Measurements from ENCODE around the gene USH2A.

DNA sequence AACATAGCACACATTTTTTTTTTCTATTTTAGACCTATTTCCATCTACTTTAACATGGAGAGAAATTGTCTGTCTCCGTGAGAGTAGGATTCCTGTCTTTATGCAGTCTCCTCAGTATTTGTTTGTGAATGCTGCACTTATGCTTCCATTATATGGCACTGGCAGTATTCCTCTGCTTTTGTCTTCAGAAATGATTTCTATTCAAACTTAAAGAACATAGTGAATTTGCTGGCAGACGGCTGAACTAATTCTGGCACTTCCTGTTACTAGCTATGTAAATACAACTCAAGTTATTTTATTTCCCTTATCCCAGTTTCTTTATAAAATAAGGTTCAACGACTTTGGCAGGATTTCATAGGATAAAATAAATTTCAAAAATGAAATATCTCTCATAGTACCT lies 810.9 kb downstream of the USH2A start:
- TF ChIP-seq, protein P1, sequence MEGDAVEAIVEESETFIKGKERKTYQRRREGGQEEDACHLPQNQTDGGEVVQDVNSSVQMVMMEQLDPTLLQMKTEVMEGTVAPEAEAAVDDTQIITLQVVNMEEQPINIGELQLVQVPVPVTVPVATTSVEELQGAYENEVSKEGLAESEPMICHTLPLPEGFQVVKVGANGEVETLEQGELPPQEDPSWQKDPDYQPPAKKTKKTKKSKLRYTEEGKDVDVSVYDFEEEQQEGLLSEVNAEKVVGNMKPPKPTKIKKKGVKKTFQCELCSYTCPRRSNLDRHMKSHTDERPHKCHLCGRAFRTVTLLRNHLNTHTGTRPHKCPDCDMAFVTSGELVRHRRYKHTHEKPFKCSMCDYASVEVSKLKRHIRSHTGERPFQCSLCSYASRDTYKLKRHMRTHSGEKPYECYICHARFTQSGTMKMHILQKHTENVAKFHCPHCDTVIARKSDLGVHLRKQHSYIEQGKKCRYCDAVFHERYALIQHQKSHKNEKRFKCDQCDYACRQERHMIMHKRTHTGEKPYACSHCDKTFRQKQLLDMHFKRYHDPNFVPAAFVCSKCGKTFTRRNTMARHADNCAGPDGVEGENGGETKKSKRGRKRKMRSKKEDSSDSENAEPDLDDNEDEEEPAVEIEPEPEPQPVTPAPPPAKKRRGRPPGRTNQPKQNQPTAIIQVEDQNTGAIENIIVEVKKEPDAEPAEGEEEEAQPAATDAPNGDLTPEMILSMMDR (conservative IDR thresholded peaks at IDR 0.05; ENCODE audit: low read depth, low read length): no peak
- TF ChIP-seq EZH2 (IDR thresholded peaks at IDR 0.05; ENCODE audit: borderline replicate concordance, low read depth, low read length, poor library complexity, severe bottlenecking): no peak

Measured in A673 (cell line).